ENCODE measurements around the gene PRDM4.
"Not testable (repeated sequence)": the region's sequence is repeated elsewhere in the genome, so short reads cannot be mapped to it uniquely, and the experiment has no call there.

PRDM4 gene

GRCh38 chr12:107774349-107775029 lies 13.6 kb upstream of the PRDM4 start, which contains the start of gene ASCL4:
Gene ASCL4 (plus strand): TSS chr12:107774704. CDS start chr12:107775219, 515 bp downstream.
- no peak for DNase-seq

DNA sequence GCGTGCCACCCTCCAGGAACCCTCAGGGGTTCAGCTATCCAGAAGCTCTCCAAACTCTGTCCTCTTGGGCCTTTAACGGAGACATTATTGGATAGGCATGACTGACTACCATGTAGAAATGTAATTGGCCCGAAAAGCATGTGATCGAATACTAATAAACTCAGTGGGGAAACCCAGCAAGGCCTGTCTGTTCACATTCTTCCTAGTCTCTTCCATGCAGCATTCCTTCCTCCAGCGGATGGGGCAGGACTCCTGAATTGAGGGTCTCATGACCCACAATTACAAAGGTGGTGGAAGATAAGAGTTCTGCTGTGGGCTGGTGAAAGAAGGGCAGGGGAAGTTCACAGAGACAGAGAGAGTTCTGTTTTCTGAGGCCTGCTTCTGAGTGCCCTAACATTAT lies 6.5 kb upstream of the PRDM4 start:
- no peak for DNase-seq

DNA sequence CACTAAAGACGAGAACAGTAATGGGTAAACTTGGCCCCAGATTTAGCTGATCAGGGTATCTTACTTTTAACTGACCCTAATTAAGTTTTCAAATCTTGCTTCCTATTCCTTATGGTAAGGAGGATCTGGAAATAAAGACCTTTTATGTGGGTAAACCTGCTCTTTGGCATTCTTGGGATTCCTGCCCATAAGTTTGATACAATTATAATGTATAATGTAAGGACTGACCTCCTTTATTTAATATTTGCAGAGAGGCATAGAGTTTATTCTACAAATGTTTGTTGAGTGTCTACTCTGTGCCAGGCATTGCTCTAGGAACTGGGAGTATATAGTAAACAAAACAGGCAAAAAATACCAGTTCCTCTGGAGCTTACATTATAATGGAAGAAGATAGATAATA lies 4.4 kb upstream of the PRDM4 start:
- no peak for DNase-seq

DNA sequence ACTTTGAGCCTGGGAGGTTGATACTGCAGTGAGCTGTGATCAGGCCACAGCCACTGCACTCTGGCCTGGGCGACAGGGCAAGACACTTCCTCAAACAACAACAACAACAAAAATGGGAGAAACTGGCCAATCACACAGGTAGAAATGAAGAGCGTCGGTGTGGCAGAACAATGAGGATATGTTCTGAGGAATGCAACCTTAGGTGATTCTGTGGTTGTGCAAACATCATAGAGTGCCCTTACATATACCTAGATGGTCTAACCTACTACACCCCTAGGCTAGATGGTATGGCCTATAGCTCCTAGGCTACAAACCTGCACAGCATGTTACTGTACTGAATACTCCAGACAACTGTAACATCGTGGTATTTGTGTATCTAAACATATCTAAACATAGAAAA lies 3.7 kb upstream of the PRDM4 start:
- no peak for DNase-seq

DNA sequence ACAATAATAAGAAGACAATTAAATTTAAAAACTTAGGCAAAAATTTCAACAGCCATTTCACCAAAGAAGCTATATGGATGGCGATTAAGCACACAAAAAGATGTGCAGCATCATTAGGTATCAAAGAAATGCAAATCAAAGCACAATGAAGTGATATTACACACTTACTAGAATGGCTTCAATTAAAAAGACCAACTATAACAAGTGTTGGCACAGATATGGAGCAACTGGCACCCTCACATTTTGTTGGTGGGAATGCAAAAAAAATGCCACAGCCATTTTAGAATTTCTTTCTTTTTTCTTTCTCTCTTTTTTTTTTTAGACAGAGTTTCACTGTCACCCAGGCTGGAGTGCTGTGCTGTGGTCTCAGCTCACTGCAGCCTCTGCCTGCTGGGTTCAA lies 1.9 kb upstream of the PRDM4 start:
- no peak for DNase-seq

DNA sequence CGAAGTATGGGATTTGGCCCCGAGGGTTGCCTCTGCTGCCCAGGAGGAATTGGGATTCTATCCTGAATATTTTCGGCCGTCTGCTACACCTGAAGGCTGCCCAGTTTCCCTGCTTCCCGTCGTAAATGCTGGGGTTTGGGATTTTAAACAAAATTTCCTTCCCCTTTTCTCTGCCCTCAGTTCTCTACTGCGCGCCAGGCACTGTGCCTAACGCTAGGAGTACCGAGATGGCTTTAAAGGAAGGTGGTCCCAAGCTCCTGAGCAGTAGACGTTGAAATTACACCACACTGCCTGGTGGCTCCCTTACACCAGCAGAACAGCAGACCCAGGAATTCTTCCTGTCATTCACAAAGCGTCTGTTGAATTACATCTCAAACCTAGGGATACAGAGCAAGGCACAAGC lies 566 bp upstream of the PRDM4 start:
- no peak for DNase-seq

DNA sequence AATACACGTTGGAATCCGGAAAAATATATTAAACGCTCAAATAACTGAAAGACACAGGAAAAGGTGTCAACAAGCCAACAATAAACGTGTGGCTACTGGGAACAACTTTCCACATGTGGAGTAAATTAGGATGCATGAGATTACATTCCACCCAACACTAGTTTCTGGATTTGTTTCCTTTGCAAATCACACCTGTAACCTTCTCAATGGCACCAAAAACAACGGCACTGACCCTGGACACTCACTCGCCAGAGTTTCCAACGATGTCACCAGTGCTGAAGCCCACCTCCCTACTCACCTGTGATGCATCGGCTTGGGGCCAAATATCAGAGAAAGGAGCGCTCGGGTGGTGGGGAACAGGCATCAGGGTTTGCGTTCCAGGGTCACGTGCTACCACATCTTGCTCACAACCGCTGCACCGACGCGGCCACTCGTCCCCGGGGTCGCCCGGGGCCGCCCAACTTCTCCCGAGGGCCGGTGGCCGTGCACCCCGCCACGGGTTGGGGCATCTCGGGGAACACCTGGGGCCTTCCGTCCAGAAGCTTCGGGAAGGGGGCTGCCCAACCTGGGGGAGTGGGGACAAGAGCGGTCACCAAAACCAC lies 629 bp downstream of the PRDM4 start:
- DNase-seq, result no peak

DNA sequence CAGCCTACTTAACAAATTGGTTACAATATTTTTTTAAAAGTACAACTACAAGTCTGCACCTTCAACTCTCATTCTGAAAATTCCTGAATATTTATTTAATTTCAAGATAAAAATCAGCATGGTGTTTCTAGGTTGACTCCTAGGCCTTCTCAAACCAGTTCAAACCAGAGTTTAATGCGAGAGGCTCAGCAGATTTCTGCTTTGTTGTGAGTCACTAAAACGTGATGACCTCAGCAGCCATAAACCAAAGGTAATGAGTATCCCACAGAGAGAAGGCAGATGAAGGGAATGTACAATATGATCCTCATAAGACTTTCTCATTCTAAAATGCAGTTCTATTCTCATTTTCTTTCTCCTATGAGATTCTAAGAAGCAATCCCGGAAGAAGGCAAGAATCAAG lies 1.5 kb downstream of the PRDM4 start:
- no peak for DNase-seq

GRCh38 chr12:107749083-107749482 lies 11.9 kb downstream of the PRDM4 start:
- no peak for DNase-seq

GRCh38 chr12:107748472-107748871 lies 12.5 kb downstream of the PRDM4 start:
- DNase-seq, result no peak

- DNase-seq, result no peak
These were observed 24.0 kb downstream of the PRDM4 start for GRCh38 chr12:107736914-107737313.

DNA sequence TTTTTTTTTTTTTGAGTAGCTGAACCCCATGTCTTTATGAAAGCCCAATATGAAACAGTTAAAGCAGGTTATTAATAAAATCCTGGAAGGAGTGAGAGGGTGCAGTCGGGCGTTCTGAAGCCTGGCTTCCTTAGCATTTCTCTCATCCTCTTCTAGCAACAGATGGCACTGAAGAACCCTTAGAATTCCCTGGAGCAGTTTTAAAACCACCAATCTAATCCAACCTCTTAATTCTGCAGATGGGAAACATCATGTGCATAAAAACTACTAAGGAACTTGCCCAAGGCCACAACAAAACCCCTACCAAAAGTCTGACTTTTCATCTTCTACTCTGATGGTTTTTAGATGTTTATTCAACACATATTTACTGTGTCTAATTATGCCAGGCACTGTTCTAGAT lies 25.2 kb downstream of the PRDM4 start:
- DNase-seq, result no peak

GRCh38 chr12:107734139-107734538 lies 26.8 kb downstream of the PRDM4 start:
- no peak for DNase-seq

- no peak for DNase-seq
These were observed 28.6 kb downstream of the PRDM4 start for GRCh38 chr12:107732365-107732764.

GRCh38 chr12:107731366-107731765 lies 29.6 kb downstream of the PRDM4 start:
- DNase-seq, result no peak

GRCh38 chr12:107730618-107731341 lies 30.2 kb downstream of the PRDM4 start:
- no peak for DNase-seq

- DNase-seq, result not testable (repeated sequence)
These were observed 33.2 kb downstream of the PRDM4 start for GRCh38 chr12:107727742-107728141.

- not testable (repeated sequence) for DNase-seq
These were observed 33.6 kb downstream of the PRDM4 start for GRCh38 chr12:107727327-107727726.

DNA sequence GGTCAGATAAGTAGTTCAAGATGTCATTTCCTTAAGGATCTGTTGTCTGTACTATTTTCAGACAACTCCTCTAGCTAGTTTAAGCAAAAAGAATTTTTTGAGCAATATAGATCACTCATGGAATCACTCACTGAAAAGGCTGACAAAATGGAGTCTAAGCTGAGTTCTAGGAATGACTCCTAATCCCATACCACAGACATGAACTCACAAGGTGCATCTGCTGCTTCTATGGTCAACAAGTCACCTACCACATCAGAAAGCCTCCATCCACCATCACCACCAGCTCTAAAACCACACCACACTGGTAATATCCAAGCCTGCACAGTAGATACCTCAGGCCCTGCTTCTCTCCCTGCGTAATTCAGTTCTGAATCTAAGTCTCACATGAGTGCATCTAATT lies 42.3 kb downstream of the PRDM4 start:
- DNase-seq, result no peak

- DNase-seq, result no peak
These were observed 45.2 kb downstream of the PRDM4 start for GRCh38 chr12:107715780-107716179.

GRCh38 chr12:107705522-107705921 lies 55.4 kb downstream of the PRDM4 start:
- DNase-seq, result not testable (repeated sequence)

GRCh38 chr12:107704041-107704440 lies 56.9 kb downstream of the PRDM4 start:
- DNase-seq, result no peak

DNA sequence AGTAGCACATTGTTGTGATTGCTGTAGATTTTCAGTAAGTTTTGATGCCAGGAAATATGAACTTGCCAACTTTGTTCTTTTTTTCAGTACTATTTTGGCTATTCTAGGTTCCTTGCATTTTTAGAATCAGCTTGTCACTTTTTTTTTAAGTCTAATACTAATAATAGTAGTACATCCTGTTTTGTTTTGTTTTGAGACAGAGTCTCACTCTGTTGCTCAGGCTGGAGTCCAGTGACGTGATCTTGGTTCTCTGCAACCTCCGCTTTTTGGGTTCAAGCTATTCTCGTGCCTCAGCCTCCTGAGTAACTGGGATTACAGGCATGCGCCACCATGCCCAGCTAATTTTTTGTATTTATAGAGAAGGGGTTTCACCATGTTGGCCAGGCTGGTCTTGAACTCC lies 58.8 kb downstream of the PRDM4 start:
- DNase-seq, result no peak

GRCh38 chr12:107695772-107696171 lies 65.2 kb downstream of the PRDM4 start:
- DNase-seq, result not testable (repeated sequence)
